OCI-LY7 (cell line): ENCODE results near the gene OSCP1. TPM values are rescaled to one million over a fixed set of nuclear protein-coding genes. Genes with fewer than 3 reads are reported as not detected.

Source experiments
- BruUV-seq: library from RNA; stranded (reverse); fragments of 400-500 nt; replicated peaks from 2 replicates; lab custom pipeline; 2021; lab: Mats Ljungman, UMichigan
- CTCF ChIA-PET: fragments of 300-600 bp; sonication (Branson Sonifier 250); formaldehyde crosslinking; loops from one replicate; lab custom pipeline; 2022; ENCODE audit warnings: antibody characterized with exemption; ENCODE audit not compliant: unreplicated experiment; lab: Charles Lee
- POLR2A ChIA-PET: fragments of 300-600 bp; sonication (Branson Sonifier 250); formaldehyde crosslinking; loops from one replicate; lab custom pipeline; 2022; ENCODE audit warnings: antibody characterized with exemption; lab: Charles Lee
- DNase-seq: peaks from one replicate; pipeline ENCODE4 v3.0.0-alpha.2; 2015; ENCODE audit warnings: low spot score
- H2AFZ ChIP-seq: fragments of 200-600 bp; sonication (generic), shearing (Covaris generic); 2 replicates; pipeline ENCODE4 v1.6.1; 2014; ENCODE audit warnings: mild to moderate bottlenecking, antibody characterized with exemption, low read length, moderate library complexity
- H3K27ac ChIP-seq: fragments of 200-600 bp; sonication (generic); 2 replicates; pipeline ENCODE4 v1.5.1; 2014; ENCODE audit warnings: mixed run types, low read depth, mild to moderate bottlenecking, moderate library complexity, low read length, inconsistent platforms; ENCODE audit not compliant: poor library complexity, severe bottlenecking
- H3K36me3 ChIP-seq: fragments of 200-600 bp; sonication (generic); 2 replicates; pipeline ENCODE4 v1.6.1; 2014; ENCODE audit warnings: mild to moderate bottlenecking, antibody characterized with exemption, low read length, moderate library complexity, mixed read lengths; ENCODE audit not compliant: insufficient read depth
- H3K4me1 ChIP-seq: fragments of 200-600 bp; sonication (generic); 2 replicates; pipeline ENCODE4 v1.5.1; 2014; ENCODE audit warnings: mild to moderate bottlenecking, low read length; ENCODE audit not compliant: insufficient read depth, poor library complexity, severe bottlenecking
- H3K4me2 ChIP-seq: fragments of 200-600 bp; sonication (generic); 2 replicates; pipeline ENCODE4 v1.6.1; 2014; ENCODE audit warnings: mild to moderate bottlenecking, low read length
- H3K4me3 ChIP-seq: fragments of 200-600 bp; sonication (generic); 2 replicates; pipeline ENCODE4 v1.5.1; 2014; ENCODE audit warnings: mild to moderate bottlenecking, low read depth, low read length; ENCODE audit not compliant: poor library complexity, severe bottlenecking
- H3K79me2 ChIP-seq: fragments of 200-600 bp; sonication (generic); 2 replicates; pipeline ENCODE4 v1.6.1; 2016; ENCODE audit warnings: low read depth, mild to moderate bottlenecking, low read length, moderate library complexity, mixed read lengths; ENCODE audit not compliant: insufficient read depth
- H3K9me2 ChIP-seq: fragments of 200-600 bp; sonication (generic); 2 replicates; pipeline ENCODE4 v1.6.1; 2016; ENCODE audit warnings: mild to moderate bottlenecking, low read length, mixed read lengths; ENCODE audit not compliant: insufficient read depth
- H3K9me3 ChIP-seq: fragments of 200-600 bp; sonication (generic); 2 replicates; pipeline ENCODE4 v1.6.1; 2014; ENCODE audit warnings: mild to moderate bottlenecking, mixed run types, low read length, mixed read lengths
- H4K20me1 ChIP-seq: fragments of 200-600 bp; sonication (generic); 2 replicates; pipeline ENCODE4 v1.6.1; 2014; ENCODE audit warnings: mild to moderate bottlenecking, antibody characterized with exemption, low read length, moderate library complexity, mixed read lengths; ENCODE audit not compliant: insufficient read depth
- CTCF ChIP-seq: fragments of 200-600 bp; sonication (generic); conservative IDR thresholded peaks from 2 replicates; pipeline ENCODE4 v1.5.1; 2014; ENCODE audit warnings: mild to moderate bottlenecking, antibody characterized with exemption, low read length, moderate library complexity, mixed read lengths
- EZH2phosphoT487 ChIP-seq: fragments of 200-600 bp; sonication (generic); IDR thresholded peaks from 2 replicates; pipeline ENCODE4 v1.6.1; 2018; ENCODE audit warnings: low read depth, borderline replicate concordance, mild to moderate bottlenecking, mixed run types, antibody characterized with exemption, low read length, moderate library complexity, mixed read lengths
- intact Hi-C: fragments of 100-400 bp; cut with micrococcal nuclease; formaldehyde crosslinking; loops from one replicate; pipeline ENCODE4 v1.10.0; 2022; ENCODE audit not compliant: unreplicated experiment
- total RNA-seq, 2 experiments: library from RNA; depleted of rRNA in 1 of 2; stranded (reverse); fragments of >200 nt in 1 of 2; shearing (Covaris generic) in 1 of 2; gene quantifications; 2 replicates each; pipeline ENCODE4 v1.2.3, GENCODE V29; 2014 to 2022

Gene OSCP1
- total RNA-seq, 2 experiments from 2014 or later: 0.82 to 3.5 TPM

GRCh38 chr1:36475910-36476604 is 25.8 kb upstream of the OSCP1 start:
- no TSS peak for BruUV-seq
- Histone ChIP-seq H3K4me2 (no peak overlapping the region), H3K79me2 (no peaks in the 10 kb centered on the region), H3K4me3 (no peak overlapping the region), H3K4me1 (peaks cover 4% of the 10 kb centered on the region), H4K20me1 (no peaks in the 10 kb centered on the region), H3K9me2 (no peaks in the 10 kb centered on the region), H3K9me3 (no peaks in the 10 kb centered on the region), H3K36me3 (no peaks in the 10 kb centered on the region), H2AFZ (no peak overlapping the region), H3K27ac (no peak overlapping the region)
- CTCF ChIA-PET: no interaction called here
- intact Hi-C loops: no loop called here
- POLR2A ChIA-PET: interaction anchor here (0.7 kb wide), 2 partner anchors 12 to 302 kb away, joined by 3 read pairs; partner anchors contain the start of gene MRPS15
- TF ChIP-seq CTCF: no peak
- no peak for TF ChIP-seq EZH2phosphoT487
- no peak for DNase-seq

- Histone ChIP-seq H3K27ac (no peak overlapping the region), H3K9me2 (no peaks in the 10 kb centered on the region), H3K4me3 (no peak overlapping the region), H4K20me1 (no peaks in the 10 kb centered on the region), H3K9me3 (no peaks in the 10 kb centered on the region), H3K36me3 (no peaks in the 10 kb centered on the region), H2AFZ (no peak overlapping the region), H3K4me2 (no peak overlapping the region), H3K4me1 (peaks cover 4% of the 10 kb centered on the region), H3K79me2 (no peaks in the 10 kb centered on the region)
- ChIA-PET CTCF (no interaction called here), POLR2A (interaction anchor here (1.3 kb wide), 1 partner anchor 25 kb away, joined by 5 read pairs; the partner anchor contains the start of gene OSCP1)
- no peak for TF ChIP-seq EZH2phosphoT487
- no peak for TF ChIP-seq CTCF
- intact Hi-C loops: no loop called here
- BruUV-seq: no TSS peak
- no peak for DNase-seq
Observed at GRCh38 chr1:36475341-36475740, 25.1 kb upstream of the OSCP1 start.

- DNase-seq: no peak
- H3K4me3 ChIP-seq: no peak overlapping the region
- H2AFZ ChIP-seq: no peak overlapping the region
- TF ChIP-seq EZH2phosphoT487 (no peak), CTCF (no peak)
- ChIA-PET POLR2A (no interaction called here), CTCF (no interaction called here)
- H4K20me1 ChIP-seq: no peaks in the 10 kb centered on the region
- no peaks in the 10 kb centered on the region for H3K36me3 ChIP-seq
- H3K4me2 ChIP-seq: no peak overlapping the region
- no peaks in the 10 kb centered on the region for H3K9me3 ChIP-seq
- H3K79me2 ChIP-seq: no peaks in the 10 kb centered on the region
- H3K4me1 ChIP-seq: peaks cover 4% of the 10 kb centered on the region
- BruUV-seq: no TSS peak
- H3K9me2 ChIP-seq: no peaks in the 10 kb centered on the region
- no peak overlapping the region for H3K27ac ChIP-seq
- intact Hi-C loops: no loop called here
Observed at GRCh38 chr1:36472656-36473055, 22.4 kb upstream of the OSCP1 start.
